NCI-H82 (cell line): ENCODE results near the gene CORIN.

Experiments
- DNase-seq: peaks from one replicate; lab custom pipeline; 2025; lab: John Stamatoyannopoulos, UW

The CORIN gene

GRCh38 chr4:47835494-47835893 lies 2.4 kb downstream of the CORIN start:
- DNase-seq = no peak

GRCh38 chr4:47831026-47831679 lies 6.7 kb downstream of the CORIN start:
- peak; percentile 94 for DNase-seq

- DNase-seq = peak; percentile 15
These were observed 7.4 kb downstream of the CORIN start for GRCh38 chr4:47830265-47831025.

GRCh38 chr4:47829438-47829837 lies 8.4 kb downstream of the CORIN start:
- no peak for DNase-seq

- DNase-seq = peak; percentile 73
These were observed 10.4 kb downstream of the CORIN start for GRCh38 chr4:47827343-47828047.

- peak; percentile 74 for DNase-seq
These were observed 13.0 kb downstream of the CORIN start for GRCh38 chr4:47824840-47825239.

- peak; percentile 12 for DNase-seq
These were observed 18.7 kb downstream of the CORIN start for GRCh38 chr4:47819178-47819577.

- no peak for DNase-seq
These were observed 20.6 kb downstream of the CORIN start for GRCh38 chr4:47817275-47817674.

GRCh38 chr4:47816748-47817147 lies 21.1 kb downstream of the CORIN start:
- DNase-seq = no peak

GRCh38 chr4:47814618-47815295 lies 23.1 kb downstream of the CORIN start:
- no peak for DNase-seq

GRCh38 chr4:47809654-47810203 lies 28.1 kb downstream of the CORIN start:
- no peak for DNase-seq

GRCh38 chr4:47804598-47804997 lies 33.3 kb downstream of the CORIN start:
- no peak for DNase-seq

GRCh38 chr4:47801481-47802002 lies 36.3 kb downstream of the CORIN start:
- no peak for DNase-seq

- no peak for DNase-seq
These were observed 39.7 kb downstream of the CORIN start for GRCh38 chr4:47798165-47798564.

- DNase-seq = no peak
These were observed 45.9 kb downstream of the CORIN start for GRCh38 chr4:47791965-47792364.

- no peak for DNase-seq
These were observed 47.8 kb downstream of the CORIN start for GRCh38 chr4:47790105-47790504.

- no peak for DNase-seq
These were observed 49.7 kb downstream of the CORIN start for GRCh38 chr4:47788126-47788525.

GRCh38 chr4:47786958-47787370 lies 50.9 kb downstream of the CORIN start:
- no peak for DNase-seq

- no peak for DNase-seq
These were observed 52.7 kb downstream of the CORIN start for GRCh38 chr4:47785153-47785552.

GRCh38 chr4:47784222-47784621 lies 53.6 kb downstream of the CORIN start:
- DNase-seq = no peak

- no peak for DNase-seq
These were observed 61.5 kb downstream of the CORIN start for GRCh38 chr4:47776353-47776752.

- peak; percentile 48 for DNase-seq
These were observed 63.8 kb downstream of the CORIN start for GRCh38 chr4:47774079-47774478.
